ENCODE results near the gene HSPG2. TPM values are rescaled to one million over a fixed set of nuclear protein-coding genes. Genes with fewer than 3 reads are reported as not detected.
"Not testable (repeated sequence)": the region's sequence is repeated elsewhere in the genome, so short reads cannot be mapped to it uniquely, and the experiment has no call there.

HSPG2 gene
- total RNA-seq: 179 TPM

DNA sequence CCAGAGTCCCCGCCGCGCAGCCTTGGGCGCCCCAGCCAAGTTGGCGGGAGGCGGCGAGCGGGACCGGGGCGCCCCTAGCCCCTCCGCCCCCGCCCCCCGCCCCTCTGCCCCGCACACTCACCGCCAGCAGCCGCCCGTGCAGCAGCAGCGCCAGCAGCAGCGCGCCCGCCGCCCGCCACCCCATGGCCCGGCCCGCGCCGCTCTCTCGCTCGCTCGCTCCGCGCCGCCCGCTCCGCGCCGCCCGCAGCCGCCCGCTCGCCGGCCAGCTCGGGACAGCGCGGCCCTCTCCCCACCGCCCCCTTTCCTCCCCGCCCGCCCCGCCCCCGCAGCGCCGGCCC is at the start of gene HSPG2:
HSPG2 (minus strand) TSS at position 277 of the 338 bp plus-strand sequence; CDS start at position 184, 93 bp downstream.
- peak within 1 kb of the TSS; percentile 66 to 89 for H3K4me3 ChIP-seq
- H3K9me3 ChIP-seq: no peaks in the 10 kb centered on the region
- intact Hi-C loops (cut with DNase I): loop anchor here (5.0 kb wide), 1 partner anchor 40 kb away; no protein-coding TSS in a partner anchor
- H3K4me1 ChIP-seq: peaks cover 74% of the 10 kb centered on the region
- H3K27me3 ChIP-seq: no peaks in the 10 kb centered on the region
- peak within 1 kb of the TSS; percentile 96 for H3K27ac ChIP-seq
- H3K36me3 ChIP-seq: no peaks in the 10 kb centered on the region
- TF ChIP-seq, protein P1, sequence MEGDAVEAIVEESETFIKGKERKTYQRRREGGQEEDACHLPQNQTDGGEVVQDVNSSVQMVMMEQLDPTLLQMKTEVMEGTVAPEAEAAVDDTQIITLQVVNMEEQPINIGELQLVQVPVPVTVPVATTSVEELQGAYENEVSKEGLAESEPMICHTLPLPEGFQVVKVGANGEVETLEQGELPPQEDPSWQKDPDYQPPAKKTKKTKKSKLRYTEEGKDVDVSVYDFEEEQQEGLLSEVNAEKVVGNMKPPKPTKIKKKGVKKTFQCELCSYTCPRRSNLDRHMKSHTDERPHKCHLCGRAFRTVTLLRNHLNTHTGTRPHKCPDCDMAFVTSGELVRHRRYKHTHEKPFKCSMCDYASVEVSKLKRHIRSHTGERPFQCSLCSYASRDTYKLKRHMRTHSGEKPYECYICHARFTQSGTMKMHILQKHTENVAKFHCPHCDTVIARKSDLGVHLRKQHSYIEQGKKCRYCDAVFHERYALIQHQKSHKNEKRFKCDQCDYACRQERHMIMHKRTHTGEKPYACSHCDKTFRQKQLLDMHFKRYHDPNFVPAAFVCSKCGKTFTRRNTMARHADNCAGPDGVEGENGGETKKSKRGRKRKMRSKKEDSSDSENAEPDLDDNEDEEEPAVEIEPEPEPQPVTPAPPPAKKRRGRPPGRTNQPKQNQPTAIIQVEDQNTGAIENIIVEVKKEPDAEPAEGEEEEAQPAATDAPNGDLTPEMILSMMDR (IDR thresholded peaks at IDR 0.05): no peak
- TF ChIP-seq POLR2A (IDR thresholded peaks at IDR 0.05) (no peak), POLR2AphosphoS5 (IDR thresholded peaks at IDR 0.05; ENCODE audit: insufficient read depth in 1 of 2, low read depth in 1 of 2) (no peak)
- no peak for DNase-seq (ENCODE audit: extremely low spot score in 2 of 2)

GRCh38 chr1:21986386-21986785 is 49.3 kb upstream of the HSPG2 start:
- H3K4me3 ChIP-seq; H3K36me3 ChIP-seq; H3K9me3 ChIP-seq; H3K4me1 ChIP-seq; DNase-seq (ENCODE audit: extremely low spot score in 2 of 2); H3K27ac ChIP-seq; H3K27me3 ChIP-seq; intact Hi-C loops (cut with DNase I): not testable (repeated sequence)

DNA sequence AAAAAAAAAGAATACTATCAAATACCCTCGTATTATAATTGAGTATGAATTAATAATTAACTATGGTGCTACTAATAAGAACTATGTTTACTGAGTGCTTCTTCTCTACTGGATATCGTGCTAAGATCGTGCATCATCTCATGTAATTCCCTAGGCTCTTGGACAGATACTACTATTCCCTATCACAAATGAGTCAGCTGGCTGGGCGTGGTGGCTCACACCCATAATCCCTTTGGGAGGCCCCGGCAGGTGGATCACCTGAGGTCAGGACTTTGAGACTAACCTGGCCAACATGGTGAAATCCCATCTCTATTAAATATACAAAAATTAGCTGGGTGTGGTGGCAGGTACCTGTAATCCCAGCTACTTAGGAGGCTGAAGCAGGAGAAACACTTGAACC is 48.8 kb upstream of the HSPG2 start:
- H3K4me3 ChIP-seq; DNase-seq (ENCODE audit: extremely low spot score in 2 of 2); H3K4me1 ChIP-seq; H3K27ac ChIP-seq; H3K36me3 ChIP-seq; H3K27me3 ChIP-seq; H3K9me3 ChIP-seq; intact Hi-C loops (cut with DNase I): not testable (repeated sequence)

DNA sequence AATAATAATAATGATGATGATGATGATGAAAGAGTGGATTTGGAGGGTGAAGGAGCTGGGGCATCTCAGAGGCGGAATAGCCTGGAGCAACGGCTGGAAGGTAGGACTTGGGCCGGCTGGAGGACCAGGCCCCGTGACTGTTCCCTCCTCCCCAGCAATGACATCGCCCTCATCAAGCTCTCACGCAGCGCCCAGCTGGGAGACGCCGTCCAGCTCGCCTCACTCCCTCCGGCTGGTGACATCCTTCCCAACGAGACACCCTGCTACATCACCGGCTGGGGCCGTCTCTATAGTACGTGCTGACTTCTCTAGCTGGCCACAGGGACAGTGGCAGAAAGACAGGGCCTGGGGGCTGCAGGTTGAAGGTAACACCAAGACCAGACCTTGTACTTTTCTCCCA is 46.4 kb upstream of the HSPG2 start:
- H3K9me3 ChIP-seq; H3K36me3 ChIP-seq; intact Hi-C loops (cut with DNase I); H3K4me1 ChIP-seq; DNase-seq (ENCODE audit: extremely low spot score in 2 of 2); H3K27ac ChIP-seq; H3K27me3 ChIP-seq; H3K4me3 ChIP-seq: not testable (repeated sequence)

GRCh38 chr1:21982122-21982521 is 45.0 kb upstream of the HSPG2 start:
- DNase-seq (ENCODE audit: extremely low spot score in 2 of 2); H3K27ac ChIP-seq; H3K9me3 ChIP-seq; H3K4me3 ChIP-seq; H3K4me1 ChIP-seq; H3K36me3 ChIP-seq; intact Hi-C loops (cut with DNase I); H3K27me3 ChIP-seq: not testable (repeated sequence)

DNA sequence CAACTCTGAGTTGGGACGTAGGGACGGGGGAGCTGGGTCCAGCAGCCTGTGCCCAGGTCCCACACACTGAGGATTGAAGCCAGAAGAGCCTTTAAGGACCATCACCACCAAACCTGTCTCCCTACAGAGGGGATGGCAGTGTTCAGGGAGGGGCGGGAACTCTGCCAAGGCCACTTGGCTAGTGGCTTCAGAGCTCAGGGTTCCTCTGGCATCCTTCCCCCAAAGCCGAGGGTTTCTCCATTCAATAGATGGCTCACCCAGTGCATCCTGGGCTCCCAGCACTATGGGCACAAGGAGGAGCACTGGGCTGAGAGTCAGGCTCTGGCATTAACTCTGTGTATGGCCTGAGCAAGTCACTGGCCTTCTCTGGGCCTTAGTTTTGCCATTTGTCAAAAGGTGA is 44.1 kb upstream of the HSPG2 start:
- H3K27me3 ChIP-seq; H3K9me3 ChIP-seq; DNase-seq (ENCODE audit: extremely low spot score in 2 of 2); H3K4me3 ChIP-seq; H3K27ac ChIP-seq; intact Hi-C loops (cut with DNase I); H3K36me3 ChIP-seq; H3K4me1 ChIP-seq: not testable (repeated sequence)

DNA sequence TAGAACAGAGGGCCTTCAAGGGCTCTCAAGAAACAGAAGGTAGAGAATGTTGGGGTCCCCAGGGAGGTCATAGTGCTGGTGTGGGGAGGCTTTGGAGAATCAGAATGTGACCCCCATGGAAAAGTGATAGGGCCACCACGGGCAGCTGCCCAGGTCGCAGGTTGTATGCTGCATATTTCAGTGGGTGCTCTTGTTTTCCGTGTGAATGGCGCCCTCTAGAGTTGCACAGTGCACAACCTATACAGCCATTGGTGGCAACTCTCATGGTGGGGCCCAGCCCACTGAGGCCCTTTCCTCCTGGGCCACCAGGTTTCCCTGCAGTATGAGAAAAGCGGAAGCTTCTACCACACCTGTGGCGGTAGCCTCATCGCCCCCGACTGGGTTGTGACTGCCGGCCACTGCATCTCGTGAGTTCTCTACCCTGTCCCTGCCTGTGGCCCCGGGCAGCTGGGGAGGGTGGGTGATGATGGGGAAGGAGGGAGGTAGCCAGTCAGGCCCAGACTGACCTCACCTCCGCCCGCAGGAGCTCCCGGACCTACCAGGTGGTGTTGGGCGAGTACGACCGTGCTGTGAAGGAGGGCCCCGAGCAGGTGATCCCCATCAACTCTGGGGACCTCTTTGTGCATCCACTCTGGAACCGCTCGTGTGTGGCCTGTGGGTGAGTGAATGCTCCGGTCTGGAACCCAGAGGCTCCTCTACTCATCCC is 43.6 kb upstream of the HSPG2 start:
- intact Hi-C loops (cut with DNase I); DNase-seq (ENCODE audit: extremely low spot score in 2 of 2); H3K36me3 ChIP-seq; H3K9me3 ChIP-seq; H3K4me1 ChIP-seq; H3K4me3 ChIP-seq; H3K27ac ChIP-seq; H3K27me3 ChIP-seq: not testable (repeated sequence)

DNA sequence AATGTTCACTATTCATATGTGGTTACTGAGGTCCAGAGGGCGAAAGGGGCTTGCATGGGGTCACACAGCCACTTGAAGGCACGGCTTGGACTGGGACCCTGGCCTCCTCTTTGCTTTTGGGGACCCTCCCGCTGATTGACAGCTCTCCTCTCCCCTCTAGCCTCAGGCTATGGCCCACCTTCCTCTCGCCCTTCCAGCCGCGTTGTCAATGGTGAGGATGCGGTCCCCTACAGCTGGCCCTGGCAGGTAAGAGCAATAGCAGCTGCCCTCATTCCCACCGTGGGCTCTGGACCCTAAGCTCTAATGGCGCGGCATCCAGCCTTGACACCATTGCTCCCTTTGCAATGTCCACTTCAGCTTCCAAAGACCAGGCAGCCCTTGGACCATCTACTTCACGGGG is 41.1 kb upstream of the HSPG2 start:
- H3K27me3 ChIP-seq; H3K4me1 ChIP-seq; H3K4me3 ChIP-seq; H3K36me3 ChIP-seq; H3K27ac ChIP-seq; DNase-seq (ENCODE audit: extremely low spot score in 2 of 2); intact Hi-C loops (cut with DNase I); H3K9me3 ChIP-seq: not testable (repeated sequence)

GRCh38 chr1:21976703-21977239 is 39.7 kb upstream of the HSPG2 start, which contains the start of gene CELA3B:
TSS of gene CELA3B (plus strand) at chr1:21977022. CDS start at chr1:21977040, 18 bp downstream.
- H3K27me3 ChIP-seq; H3K36me3 ChIP-seq; H3K4me3 ChIP-seq; H3K27ac ChIP-seq; H3K4me1 ChIP-seq; DNase-seq (ENCODE audit: extremely low spot score in 2 of 2); H3K9me3 ChIP-seq; intact Hi-C loops (cut with DNase I): not testable (repeated sequence)

DNA sequence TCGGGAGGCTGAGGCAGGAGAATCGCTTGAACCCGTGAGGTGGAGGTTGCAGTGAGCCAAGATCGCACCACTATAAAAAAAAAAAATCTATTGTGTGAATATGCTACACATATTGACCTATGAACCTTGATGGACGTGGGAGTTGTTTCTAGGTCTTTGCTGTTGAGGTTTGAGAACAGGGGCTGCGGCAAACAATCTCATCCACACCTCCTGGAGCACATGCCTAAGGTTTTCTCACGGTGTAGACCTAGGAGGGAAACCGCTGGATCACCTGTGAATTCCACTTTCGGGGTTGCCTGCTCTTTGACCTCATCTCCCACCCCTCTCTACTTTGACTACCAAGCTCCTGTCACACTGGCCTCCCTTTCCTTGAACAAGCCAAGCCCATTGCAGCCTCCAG is 38.2 kb upstream of the HSPG2 start:
- H3K27ac ChIP-seq; DNase-seq (ENCODE audit: extremely low spot score in 2 of 2); intact Hi-C loops (cut with DNase I): not testable (repeated sequence)

DNA sequence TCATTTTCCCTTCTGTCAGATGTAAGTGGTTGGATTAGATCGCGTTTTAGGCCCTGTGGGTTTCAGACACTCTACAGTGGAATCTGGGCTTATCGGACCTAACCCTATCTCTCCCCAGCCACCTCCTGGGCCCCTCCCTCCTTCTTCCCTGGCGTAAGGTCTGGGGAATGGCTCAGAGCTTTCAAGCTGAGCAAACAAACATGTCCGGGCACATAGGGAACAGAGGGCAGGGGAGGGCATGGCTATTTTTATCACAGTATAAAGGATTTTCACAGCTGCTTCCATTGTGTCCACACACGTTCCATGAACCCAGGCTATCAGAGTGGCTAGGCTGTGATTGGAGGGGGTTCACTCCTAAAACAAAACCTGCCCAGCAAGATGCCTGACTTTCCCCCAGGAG is 37.6 kb upstream of the HSPG2 start:
- H3K9me3 ChIP-seq; H3K4me3 ChIP-seq; H3K36me3 ChIP-seq; H3K4me1 ChIP-seq; H3K27me3 ChIP-seq; intact Hi-C loops (cut with DNase I); DNase-seq (ENCODE audit: extremely low spot score in 2 of 2); H3K27ac ChIP-seq: not testable (repeated sequence)

More for the DNA sequence above, 38.2 kb upstream of the HSPG2 start:
- H3K4me1 ChIP-seq, H3K36me3 ChIP-seq, H3K27me3 ChIP-seq, H3K9me3 ChIP-seq, H3K4me3 ChIP-seq: not testable (repeated sequence)

- intact Hi-C loops (cut with DNase I); H3K4me3 ChIP-seq; H3K36me3 ChIP-seq; H3K4me1 ChIP-seq; H3K27me3 ChIP-seq; H3K27ac ChIP-seq; H3K9me3 ChIP-seq; DNase-seq (ENCODE audit: extremely low spot score in 2 of 2): not testable (repeated sequence)
Measured at GRCh38 chr1:21973948-21974347, 36.8 kb upstream of the HSPG2 start.
